Tibial nerve (tissue), 4 donors: ENCODE measurements around the gene TEC. TPM values are rescaled to one million over a fixed set of nuclear protein-coding genes. Genes with fewer than 3 reads are reported as not detected.

Experiments used
- DNase-seq, 2 donors: peaks; one replicate each; pipeline ENCODE4 v3.0.0-alpha.2; 2019; ENCODE audit warnings: low spot score in 2 of 2
- H3K27ac ChIP-seq, 4 donors: fragments of 200-600 bp; sonication (generic) in 3 of 4; one replicate each; pipeline ENCODE4 v1.5.1; 2017 to 2019; ENCODE audit warnings: mild to moderate bottlenecking in 1 of 4
- H3K27me3 ChIP-seq, 2 donors: fragments of 200-600 bp; sonication (generic) in 1 of 2; one replicate each; pipeline versions ENCODE4 v1.5.1 to v1.6.0; 2017 to 2019
- H3K36me3 ChIP-seq, 3 donors: fragments of 200-600 bp; sonication (generic); one replicate each; pipeline ENCODE4 v1.5.1; 2018 to 2019
- H3K4me1 ChIP-seq, 4 donors: fragments of 200-600 bp; sonication (generic) in 3 of 4; one replicate each; pipeline ENCODE4 v1.5.1; 2017 to 2019
- H3K4me3 ChIP-seq, 4 donors: fragments of 200-600 bp; sonication (generic) in 3 of 4; one replicate each; pipeline ENCODE4 v1.5.1; 2017 to 2019; ENCODE audit warnings: mild to moderate bottlenecking in 1 of 4, moderate library complexity in 1 of 4
- H3K9me3 ChIP-seq, 4 donors: fragments of 200-600 bp; sonication (generic) in 3 of 4; one replicate each; pipeline ENCODE4 v1.5.1; 2017 to 2019
- CTCF ChIP-seq, 5 experiments: fragments of 200-600 bp in 3 of 5; fragments of 450-650 bp in 2 of 5; sonication (generic) in 3 of 5; IDR thresholded peaks; one replicate each; pipeline ENCODE4 v1.5.1; 2016 to 2019; ENCODE audit warnings: antibody characterized with exemption in 5 of 5, mild to moderate bottlenecking in 3 of 5, moderate library complexity in 2 of 5
- EP300 ChIP-seq, 2 donors: sonication (generic); formaldehyde crosslinking; IDR thresholded peaks; one replicate each; pipeline ENCODE4 v1.6.1; 2017; ENCODE audit warnings: antibody characterized with exemption in 2 of 2, mild to moderate bottlenecking in 1 of 2
- POLR2A ChIP-seq, 2 donors: fragments of 450-650 bp; IDR thresholded peaks; one replicate each; pipeline ENCODE4 v1.6.1; 2017; ENCODE audit warnings: antibody characterized with exemption in 2 of 2, mild to moderate bottlenecking in 2 of 2, moderate library complexity in 2 of 2
- WGBS, 2 donors: methylation state at CpG; one replicate each; pipeline ENCODE4 v1.1.5; 2018; 5-methylcytosine and 5-hydroxymethylcytosine counted together
- total RNA-seq, 4 donors: library from RNA; depleted of rRNA; stranded (reverse); fragments of >200 nt; gene quantifications; one replicate each; pipeline ENCODE4 v1.1.0, GENCODE V29; 2016

Gene TEC
- total RNA-seq, 4 donors from 2014 or later = 3.1 to 8.0 (median 5.0) TPM

- Histone ChIP-seq H3K36me3 (peaks cover 0 to 22% (median 0%) of the 10 kb centered on the region in 3 donors), H3K4me3 (peak within 1 kb of the TSS in 1 of 4 donors; percentile 19), H3K9me3 (no peaks in the 10 kb centered on the region), H3K27me3 (no peaks in the 10 kb centered on the region), H3K4me1 (peaks cover 0 to 7% (median 0%) of the 10 kb centered on the region in 4 donors), H3K27ac (peak within 1 kb of the TSS in 1 of 4 donors; percentile 19)
- DNase-seq = no peak
- WGBS, 2 donors = 57 to 67% methylated on average over 5 of the region's 5 CpGs
- TF ChIP-seq EP300 (IDR thresholded peaks at IDR 0.05) = no peak
- no peak for TF ChIP-seq CTCF (IDR thresholded peaks at IDR 0.05)
- TF ChIP-seq POLR2A (IDR thresholded peaks at IDR 0.05) = no peak
Measured at GRCh38 chr4:48134081-48134480, 135.6 kb downstream of the TEC start, which contains the start of gene TXK. Gene TXK, minus strand, starts transcription at chr4:48134250. Its CDS starts 80 bp downstream, at chr4:48134170.

- no peak for TF ChIP-seq POLR2A (IDR thresholded peaks at IDR 0.05)
- no peak for TF ChIP-seq CTCF (IDR thresholded peaks at IDR 0.05)
- TF ChIP-seq EP300 (IDR thresholded peaks at IDR 0.05) = no peak
Measured at GRCh38 chr4:48133669-48134068, 136.0 kb downstream of the TEC start.

GRCh38 chr4:48131736-48132135 lies 137.9 kb downstream of the TEC start:
- TF ChIP-seq EP300 (IDR thresholded peaks at IDR 0.05) (no peak), POLR2A (IDR thresholded peaks at IDR 0.05) (no peak), CTCF (IDR thresholded peaks at IDR 0.05) (no peak)
- 94 to 95% methylated on average over 4 of the region's 4 CpGs for WGBS, 2 donors

More at GRCh38 chr4:48133669-48134068, 136.0 kb downstream of the TEC start:
- peak overlapping the region in 1 of 4 donors; percentile 19 for H3K4me3 ChIP-seq
- H3K9me3 ChIP-seq = no peaks in the 10 kb centered on the region
- peaks cover 0 to 7% (median 1%) of the 10 kb centered on the region in 4 donors for H3K4me1 ChIP-seq
- H3K27me3 ChIP-seq = no peaks in the 10 kb centered on the region
- peaks cover 0 to 22% (median 0%) of the 10 kb centered on the region in 3 donors for H3K36me3 ChIP-seq
- peak overlapping the region in 1 of 4 donors; percentile 19 for H3K27ac ChIP-seq
- no peak for DNase-seq

GRCh38 chr4:48130100-48130499 lies 139.5 kb downstream of the TEC start:
- H3K27me3 ChIP-seq = no peaks in the 10 kb centered on the region
- no peak overlapping the region for H3K4me3 ChIP-seq
- no peaks in the 10 kb centered on the region for H3K36me3 ChIP-seq
- H3K9me3 ChIP-seq = no peaks in the 10 kb centered on the region
- H3K27ac ChIP-seq = no peak overlapping the region
- H3K4me1 ChIP-seq = peaks cover 0 to 18% (median 7%) of the 10 kb centered on the region in 4 donors
- TF ChIP-seq POLR2A (IDR thresholded peaks at IDR 0.05) = no peak
- TF ChIP-seq EP300 (IDR thresholded peaks at IDR 0.05) = no peak
- no peak for TF ChIP-seq CTCF (IDR thresholded peaks at IDR 0.05)
- no peak for DNase-seq
- 87 to 94% methylated on average over 5 to 7 of the region's 7 CpGs for WGBS, 2 donors

More at GRCh38 chr4:48131736-48132135, 137.9 kb downstream of the TEC start:
- no peak for DNase-seq
- no peaks in the 10 kb centered on the region for H3K27me3 ChIP-seq
- no peak overlapping the region for H3K27ac ChIP-seq
- peaks cover 0 to 18% (median 7%) of the 10 kb centered on the region in 4 donors for H3K4me1 ChIP-seq
- H3K4me3 ChIP-seq = no peak overlapping the region
- H3K36me3 ChIP-seq = peaks cover 0 to 11% (median 0%) of the 10 kb centered on the region in 3 donors
- no peaks in the 10 kb centered on the region for H3K9me3 ChIP-seq

GRCh38 chr4:48129307-48130014 lies 140.2 kb downstream of the TEC start:
- WGBS, 2 donors = 39 to 41% methylated on average over 9 of the region's 9 CpGs
- Histone ChIP-seq H3K4me1 (peaks cover 0 to 18% (median 7%) of the 10 kb centered on the region in 4 donors), H3K27ac (no peak overlapping the region), H3K36me3 (no peaks in the 10 kb centered on the region), H3K4me3 (no peak overlapping the region), H3K9me3 (no peaks in the 10 kb centered on the region), H3K27me3 (no peaks in the 10 kb centered on the region)
- TF ChIP-seq EP300 (IDR thresholded peaks at IDR 0.05) (no peak), POLR2A (IDR thresholded peaks at IDR 0.05) (no peak), CTCF (IDR thresholded peaks at IDR 0.05) (no peak)
- DNase-seq = no peak
